GM03348 (cell line): ENCODE measurements around the gene TXNDC17.
"Not testable (repeated sequence)": the region's sequence is repeated elsewhere in the genome, so short reads cannot be mapped to it uniquely, and the experiment has no call there.

Experiments
- DNase-seq: peaks from one replicate; pipeline ENCODE4 v3.0.0; 2012; ENCODE audit warnings: low spot score

The TXNDC17 gene

DNA sequence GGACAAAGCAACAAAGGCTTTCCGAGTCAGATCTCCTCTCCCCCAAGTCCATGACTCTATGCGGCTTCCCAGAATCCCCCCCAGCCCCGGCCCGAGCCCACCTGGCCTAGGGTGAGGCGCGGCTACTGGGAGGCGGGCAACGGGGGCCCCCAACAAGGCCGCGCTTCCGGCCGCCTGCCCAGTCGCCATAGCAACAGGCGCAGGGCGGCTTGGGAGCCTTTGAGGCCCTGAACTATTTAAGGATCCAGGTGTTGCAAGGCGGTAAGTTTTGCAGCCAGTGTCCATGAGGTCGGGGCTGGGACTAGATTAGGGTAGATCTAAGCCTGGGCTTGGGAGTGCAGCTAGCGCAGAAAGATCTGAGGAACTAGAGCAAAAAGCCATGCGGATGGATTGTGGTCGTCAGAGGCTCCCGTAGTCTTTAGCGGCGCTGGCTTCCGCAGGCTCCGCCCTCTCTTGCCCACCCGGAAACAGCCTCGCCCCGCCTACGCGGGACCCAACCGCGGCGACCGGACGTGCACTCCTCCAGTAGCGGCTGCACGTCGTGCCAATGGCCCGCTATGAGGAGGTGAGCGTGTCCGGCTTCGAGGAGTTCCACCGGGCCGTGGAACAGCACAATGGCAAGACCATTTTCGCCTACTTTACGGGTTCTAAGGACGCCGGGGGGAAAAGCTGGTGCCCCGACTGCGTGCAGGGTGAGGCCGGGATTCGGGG lies at the start of gene TXNDC17, which contains the start of gene KIAA0753:
Gene TXNDC17 (plus strand): TSS at position 525 of the 711 bp plus-strand sequence. CDS start 23 bp downstream, at position 548.
Gene KIAA0753 (minus strand): TSS at position 176 of the 711 bp plus-strand sequence. CDS start 5,608 bp downstream, outside the sequence.
- DNase-seq, result peak; percentile 95

DNA sequence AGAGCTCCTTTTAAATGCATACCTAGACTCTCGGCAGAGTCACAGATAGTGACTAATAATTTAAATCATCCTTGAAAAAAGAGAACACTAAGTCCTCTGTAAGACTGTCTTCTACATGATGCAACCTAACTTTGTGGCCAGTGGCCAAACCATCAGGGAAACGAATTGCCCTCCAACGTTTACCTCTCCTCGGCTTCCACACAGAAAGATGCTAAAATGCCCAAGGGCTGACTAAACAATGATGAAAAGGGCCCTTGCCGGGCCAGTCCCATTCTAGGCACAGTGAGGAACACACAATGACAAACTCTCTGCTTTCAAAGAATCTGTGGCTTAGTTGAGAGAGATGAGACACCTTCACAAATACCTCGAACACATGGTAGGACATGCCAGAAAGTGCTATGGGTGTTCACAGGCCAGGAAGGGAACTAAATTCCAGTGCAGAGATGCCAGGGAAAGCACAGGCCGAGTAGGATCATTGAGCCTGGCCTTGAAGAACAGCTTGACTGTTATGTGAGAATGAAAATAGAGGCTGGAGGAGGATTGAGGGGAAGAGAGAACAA lies 49.2 kb upstream of the TXNDC17 start:
- peak; percentile 65 for DNase-seq

DNA sequence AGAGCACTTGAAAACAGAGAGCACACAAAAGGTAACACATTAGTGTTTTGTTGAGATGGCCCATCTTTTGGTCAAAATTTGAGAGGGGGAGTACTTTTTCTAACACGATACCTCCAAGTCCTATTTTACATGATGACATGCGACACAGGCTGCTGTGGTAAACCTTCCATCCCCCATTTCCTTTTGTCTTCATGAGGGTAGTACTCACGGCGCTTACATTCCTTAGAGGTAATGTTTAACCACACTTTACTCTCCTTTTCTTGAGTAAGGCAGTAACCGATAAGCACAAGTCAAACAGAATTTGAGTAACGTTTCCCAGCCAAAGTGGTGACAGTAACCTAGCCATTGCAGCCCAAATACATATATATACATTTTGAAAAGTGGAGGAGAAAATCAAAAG lies 48.7 kb upstream of the TXNDC17 start:
- no peak for DNase-seq

DNA sequence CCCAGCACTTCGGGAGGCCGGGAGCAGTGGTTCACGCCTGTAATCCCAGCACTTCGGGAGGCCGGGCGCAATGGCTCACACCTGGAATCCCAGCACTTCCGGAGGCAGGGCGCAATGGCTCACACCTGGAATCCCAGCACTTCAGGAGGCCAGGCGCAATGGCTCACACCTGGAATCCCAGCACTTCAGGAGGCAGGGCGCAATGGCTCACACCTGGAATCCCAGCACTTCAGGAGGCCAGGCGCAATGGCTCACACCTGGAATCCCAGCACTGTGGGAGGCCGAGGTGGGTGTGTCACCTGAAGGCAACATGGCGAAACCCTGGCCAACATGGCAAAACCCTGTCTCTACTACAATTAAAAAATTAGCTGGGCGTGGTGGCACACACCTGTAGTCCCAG lies 47.5 kb upstream of the TXNDC17 start:
- DNase-seq, result not testable (repeated sequence)

DNA sequence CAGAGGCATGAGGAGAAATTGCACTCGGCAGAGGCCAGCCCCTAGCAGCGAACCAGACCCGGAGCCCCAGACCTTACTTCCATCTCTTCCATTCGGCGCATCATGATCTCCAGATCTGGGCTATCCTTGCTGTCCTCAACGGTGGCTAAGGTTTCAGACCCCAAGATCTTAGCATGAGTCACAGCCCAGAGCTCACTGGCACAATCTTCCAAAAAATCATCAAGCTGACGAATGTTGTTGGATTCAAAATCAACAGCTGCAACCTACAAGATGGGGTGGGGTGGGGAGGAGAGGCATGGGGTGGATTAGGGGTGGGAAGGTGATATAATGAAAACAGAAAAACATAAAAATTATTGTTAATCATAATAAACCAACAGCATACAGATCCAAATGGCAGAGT lies 44.8 kb upstream of the TXNDC17 start:
- no peak for DNase-seq

DNA sequence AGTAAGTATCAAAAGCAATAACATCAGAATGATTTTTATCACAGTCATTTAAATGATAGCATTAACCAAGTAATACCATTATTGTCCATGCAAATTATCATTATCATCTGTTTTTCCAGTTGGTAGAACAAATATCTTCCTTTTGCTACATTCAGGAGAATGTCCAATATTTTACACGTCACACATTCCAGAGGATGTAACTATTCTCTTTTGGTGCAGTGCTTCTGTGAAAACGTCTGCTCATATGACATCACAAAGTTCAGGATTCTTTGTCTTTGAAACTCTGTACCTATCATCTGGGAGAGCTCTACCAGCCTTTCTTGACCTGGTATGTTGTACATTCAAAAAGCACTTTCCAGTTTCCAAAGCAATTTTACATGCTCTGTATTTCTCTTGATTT lies 44.3 kb upstream of the TXNDC17 start:
- DNase-seq, result no peak

DNA sequence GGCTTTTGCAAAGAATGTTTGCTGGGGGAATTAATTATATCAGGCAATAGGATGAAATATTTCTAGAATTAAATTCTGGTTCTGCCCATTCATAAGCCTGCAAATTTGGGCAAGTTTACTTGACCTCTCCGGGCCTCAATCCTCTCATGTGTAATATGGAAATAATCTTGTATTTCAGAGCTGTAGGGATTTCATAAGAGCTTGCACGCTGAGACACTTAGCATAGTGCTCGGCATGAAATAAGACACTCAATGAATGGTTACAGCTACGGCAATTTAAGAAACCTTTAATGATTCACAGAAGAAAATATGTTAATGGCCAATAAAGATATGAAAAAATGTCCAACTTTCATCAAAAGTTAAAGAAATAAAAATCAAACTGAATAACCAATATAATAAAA lies 43.9 kb upstream of the TXNDC17 start:
- DNase-seq, result no peak

DNA sequence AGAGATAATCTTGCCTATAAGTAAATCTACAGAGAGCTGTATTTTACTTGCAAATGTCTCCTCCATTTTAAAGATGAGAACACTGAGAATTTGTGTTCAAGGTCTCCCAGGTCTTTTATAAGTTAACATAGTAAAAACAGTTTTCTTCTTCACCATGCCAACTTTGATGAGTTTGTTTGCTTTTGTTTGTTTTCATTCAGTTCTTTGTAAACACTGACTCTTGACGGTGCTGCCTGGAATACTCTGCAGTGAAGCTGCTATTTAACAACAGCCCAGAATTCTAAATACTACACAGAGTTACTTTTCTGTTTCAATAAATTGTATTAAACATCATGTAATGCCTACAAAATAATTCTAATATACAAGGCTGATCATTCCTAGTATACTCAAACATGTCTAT lies 43.1 kb upstream of the TXNDC17 start:
- no peak for DNase-seq

DNA sequence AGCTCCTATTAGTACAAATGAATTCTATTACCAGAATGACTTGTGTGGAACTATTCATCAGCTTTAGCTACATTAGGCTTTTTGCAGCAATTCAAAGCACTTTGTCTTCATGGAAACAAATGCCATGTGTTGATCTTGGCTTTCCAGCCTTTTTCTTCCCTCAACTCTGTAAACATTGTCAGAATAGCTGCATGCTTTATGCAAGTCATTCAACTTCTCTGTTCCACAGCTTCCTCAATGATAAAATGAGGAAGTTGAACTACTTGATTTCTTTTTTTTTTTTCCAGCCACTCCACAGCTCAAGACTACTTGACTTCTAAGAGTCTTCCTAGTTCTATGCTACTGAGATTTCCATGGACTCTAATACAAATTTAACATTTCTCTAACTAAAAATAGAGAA lies 41.5 kb upstream of the TXNDC17 start:
- no peak for DNase-seq

DNA sequence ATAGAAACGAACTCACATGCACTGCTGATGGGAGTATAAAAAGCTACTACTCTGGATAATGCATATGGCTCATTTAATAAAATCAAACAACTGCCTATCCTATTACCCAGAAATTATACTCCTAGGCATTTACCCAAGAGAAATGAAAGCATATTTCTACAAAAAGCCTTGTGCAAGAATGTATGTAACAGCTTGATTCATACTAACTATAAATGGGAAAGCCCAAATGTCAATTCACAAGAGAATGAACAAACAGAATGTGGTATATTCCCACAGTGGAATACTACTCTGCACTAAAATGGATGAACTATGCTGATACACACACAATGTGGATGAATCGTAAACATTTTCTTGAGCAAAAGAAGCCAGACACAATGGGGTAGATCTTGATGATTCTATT lies 38.7 kb upstream of the TXNDC17 start:
- no peak for DNase-seq

DNA sequence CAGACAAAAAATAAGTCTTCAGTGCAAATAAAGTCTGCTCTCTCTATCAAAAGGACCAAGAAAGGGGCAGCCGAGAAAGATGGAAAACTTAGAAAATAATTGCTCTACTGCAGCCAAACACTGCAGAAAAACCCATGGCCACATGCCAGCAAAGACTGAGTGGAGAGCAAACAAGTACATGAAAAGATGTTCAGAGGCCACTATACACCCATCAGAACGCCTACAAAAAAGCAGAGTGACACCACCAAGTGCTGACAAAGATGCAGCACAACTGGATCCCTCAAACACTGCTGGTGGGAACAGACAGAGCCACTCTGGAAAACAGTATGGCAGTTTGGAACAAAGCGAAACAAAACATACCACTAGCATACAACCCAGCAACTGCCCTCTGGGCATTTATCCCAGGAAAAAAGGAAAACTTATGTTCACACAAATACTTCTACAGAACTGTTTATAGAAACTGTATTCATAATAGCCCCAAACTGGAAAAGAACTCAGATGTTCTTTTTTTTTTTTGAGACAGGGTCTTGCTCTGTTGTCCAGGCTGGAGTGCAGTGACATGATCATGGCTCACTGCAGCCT lies 37.0 kb upstream of the TXNDC17 start:
- DNase-seq, result no peak

DNA sequence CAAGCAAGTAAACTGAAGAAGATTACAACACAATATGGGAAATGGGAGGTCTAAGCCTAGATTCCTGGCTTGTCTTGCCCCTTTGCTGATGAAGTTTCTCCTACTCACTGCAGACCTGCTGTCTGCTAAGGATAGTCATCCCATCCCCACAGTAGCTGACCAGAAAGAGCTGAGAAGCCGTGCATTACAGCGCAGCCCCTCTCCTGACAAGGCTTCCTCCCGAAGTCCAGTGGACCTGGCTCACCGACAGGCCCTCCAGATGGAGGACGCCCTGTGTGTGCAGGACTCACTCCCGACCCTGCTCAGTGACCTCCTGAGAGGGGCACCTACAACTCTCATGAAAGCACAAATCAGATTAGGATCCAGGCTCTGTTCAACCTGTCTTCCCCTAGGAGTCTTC lies 35.7 kb upstream of the TXNDC17 start:
- DNase-seq, result no peak

DNA sequence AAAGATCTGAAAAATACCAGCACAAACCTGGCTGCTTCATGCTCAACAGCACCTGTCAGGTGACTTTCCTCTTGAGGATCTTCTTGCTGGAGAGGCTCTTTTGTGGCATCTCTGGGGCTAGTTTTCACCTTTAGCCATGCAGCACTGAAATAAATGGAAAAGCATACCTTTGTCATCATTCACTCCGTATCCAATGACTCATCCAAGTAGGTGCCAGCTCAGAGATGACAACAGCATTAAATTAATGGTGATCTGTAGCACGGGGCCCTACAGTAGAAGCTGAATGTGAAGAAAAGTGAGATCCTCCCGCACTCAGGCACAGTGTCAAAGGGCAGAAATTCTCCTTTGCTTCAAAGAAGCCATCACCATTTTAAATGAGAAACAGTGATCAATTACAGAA lies 32.5 kb upstream of the TXNDC17 start:
- no peak for DNase-seq

DNA sequence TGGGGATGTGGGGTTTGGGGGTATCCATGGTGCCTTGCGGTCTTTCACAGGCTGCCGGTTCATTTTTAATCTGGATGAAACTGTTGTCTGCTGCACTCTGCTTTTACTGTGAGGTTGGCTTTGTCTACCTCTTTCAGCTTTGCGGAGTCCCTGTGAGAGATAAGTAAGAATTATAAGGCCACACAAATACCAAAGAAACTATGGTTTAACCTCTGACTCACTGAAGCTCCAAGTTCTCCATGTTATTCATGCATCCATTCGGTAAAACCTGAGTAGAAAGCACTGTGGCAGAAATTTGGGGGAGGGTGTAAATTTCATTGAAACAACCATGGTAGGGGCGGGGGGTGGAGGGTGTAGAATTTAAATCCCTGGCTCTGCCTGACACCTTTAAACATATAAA lies 30.8 kb upstream of the TXNDC17 start:
- DNase-seq, result no peak

DNA sequence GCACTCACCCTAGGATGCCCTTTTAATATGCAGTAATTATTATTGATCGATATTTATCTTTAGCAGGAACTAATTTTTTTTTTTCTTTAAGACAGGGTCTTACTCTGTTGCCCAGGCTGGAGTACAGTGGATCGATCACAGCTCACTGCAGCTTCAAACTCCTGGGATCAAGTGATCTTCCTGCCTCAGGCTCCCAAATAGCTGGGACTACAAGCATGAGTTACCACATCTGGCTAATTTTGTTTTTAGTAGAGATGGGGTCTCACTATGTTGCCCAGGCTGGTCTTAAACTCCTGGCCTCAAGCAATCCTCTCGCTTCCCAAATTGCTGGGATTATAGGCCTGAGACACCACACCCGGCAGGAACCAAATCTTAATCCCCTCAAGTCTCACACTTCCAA lies 29.6 kb upstream of the TXNDC17 start:
- no peak for DNase-seq

DNA sequence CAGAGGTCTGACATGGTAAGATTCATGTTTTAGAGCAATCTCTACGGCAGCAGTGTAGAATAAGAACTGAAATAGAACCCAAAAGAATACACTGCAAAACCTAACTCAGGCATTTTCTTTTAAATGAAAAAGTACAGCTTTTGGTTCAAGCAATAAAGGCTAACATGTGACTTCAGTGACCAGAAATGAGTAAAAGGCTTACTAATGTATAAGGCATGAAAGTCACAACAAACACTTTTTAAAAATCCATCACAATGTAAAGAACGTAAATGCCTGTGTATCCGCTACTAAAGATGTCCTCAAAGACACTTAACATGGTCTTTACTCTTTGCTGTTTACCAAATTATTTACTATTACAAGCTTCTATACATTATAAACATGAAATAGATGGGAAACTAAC lies 16.9 kb upstream of the TXNDC17 start:
- DNase-seq, result no peak

DNA sequence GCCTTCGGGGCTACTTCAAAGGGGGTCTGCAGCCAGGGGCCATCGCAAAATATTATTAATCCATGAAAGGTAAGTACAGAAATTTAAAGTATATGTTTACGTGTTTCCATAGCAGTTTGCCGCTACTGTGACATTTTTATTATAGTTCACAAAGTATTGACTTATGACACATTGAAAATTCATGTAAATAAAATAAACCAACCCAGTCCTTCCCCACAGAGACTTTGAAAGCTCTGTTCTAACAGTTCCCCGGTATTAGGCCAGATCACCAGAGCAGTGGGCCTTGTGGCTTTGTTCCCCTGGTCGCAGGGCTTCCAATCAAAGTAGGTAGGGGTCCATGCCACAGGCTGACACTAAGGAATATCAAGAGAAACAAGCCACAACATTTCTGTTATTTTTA lies 14.2 kb upstream of the TXNDC17 start:
- no peak for DNase-seq

DNA sequence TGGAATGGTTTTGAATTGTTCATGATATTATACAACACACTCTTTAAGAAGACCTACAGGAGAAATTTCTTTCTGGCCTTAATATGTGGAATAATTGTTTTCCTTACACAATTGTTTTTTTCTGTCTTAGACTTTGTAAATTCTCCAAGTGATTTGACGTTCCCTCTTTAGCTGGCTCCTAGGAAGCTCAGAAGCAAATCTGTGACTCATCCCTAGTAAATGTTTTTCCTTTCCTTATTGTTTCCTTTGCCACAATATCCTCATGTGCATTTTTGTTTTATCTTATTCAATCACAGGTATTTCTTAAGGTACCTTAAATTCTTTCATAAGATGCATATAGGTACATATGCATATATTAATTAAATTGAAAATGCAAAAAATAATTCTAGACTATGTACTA lies 13.8 kb upstream of the TXNDC17 start:
- DNase-seq, result peak; percentile 30

DNA sequence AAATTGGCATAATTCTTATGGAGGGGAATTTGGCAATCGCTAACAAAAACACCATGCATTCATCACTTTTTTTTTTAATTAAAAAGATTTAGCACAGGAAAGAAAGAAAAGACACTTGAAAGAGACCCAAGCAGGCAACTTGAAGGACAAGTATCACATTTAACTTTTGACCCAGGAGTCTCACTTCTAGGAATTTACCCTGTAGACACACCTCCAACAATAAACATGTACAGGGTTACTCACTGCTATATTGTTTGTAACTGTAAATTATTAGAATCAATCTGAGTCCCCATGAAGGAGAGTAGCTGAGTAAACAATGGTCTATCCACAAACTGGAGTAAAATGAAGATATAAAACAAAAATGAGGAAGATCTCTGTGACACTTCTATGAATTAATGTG lies 10.5 kb upstream of the TXNDC17 start:
- DNase-seq, result no peak

DNA sequence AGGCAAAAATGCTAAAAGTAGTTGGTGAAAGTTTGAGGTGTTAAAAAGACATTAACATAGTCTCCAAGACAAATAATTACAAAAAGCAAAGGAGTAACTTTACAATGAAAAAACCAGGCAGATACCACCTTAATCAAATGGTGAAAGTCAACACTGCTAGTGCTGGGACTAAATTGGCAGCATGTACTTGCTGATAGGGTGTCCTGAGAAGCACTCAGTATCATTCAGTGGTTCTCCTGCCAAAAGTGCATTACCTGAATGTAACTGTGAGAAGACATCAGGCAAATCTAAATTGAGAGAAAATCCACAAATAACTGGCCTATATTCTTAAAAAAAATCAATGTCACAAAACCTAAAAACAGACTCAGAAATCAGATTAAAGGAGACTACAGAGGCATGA lies 8.3 kb upstream of the TXNDC17 start:
- DNase-seq, result no peak

DNA sequence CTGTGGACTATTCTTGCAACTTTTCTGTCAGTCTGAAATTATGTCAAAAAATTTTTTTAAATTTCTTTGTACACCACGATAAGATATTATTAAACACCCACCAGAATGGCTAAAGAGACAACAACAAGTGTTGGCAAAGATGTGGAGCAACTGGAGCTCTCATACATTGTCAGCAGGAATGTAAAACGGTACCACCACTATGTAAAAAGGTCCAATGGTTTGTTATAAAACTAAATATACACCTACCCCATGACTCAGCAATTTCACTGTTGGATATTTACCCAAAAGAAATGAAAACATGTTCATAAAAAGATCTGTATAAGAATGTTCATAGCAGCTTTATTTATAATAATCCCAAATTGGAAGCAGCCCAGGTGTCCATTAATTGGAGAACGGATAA lies 7.6 kb upstream of the TXNDC17 start:
- no peak for DNase-seq

DNA sequence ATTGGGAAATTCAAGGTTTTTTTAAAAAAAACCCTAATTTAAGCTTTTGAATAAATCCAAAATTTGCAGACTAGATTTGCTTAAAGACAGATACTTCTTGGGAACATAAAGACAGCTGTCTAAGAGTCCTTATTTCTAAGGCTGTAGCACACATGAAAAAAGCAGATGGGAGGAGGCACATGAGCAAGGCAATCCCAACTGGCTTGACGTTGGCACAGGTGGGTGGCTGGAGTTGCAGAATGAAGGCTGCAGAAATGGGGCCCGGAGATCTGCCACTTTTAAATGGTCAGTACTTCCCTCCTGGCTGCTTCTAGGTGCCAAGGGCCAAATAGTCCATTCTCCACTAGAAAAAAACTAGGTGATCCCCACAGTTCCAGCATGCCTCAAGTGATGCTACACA lies 4.8 kb upstream of the TXNDC17 start:
- DNase-seq, result no peak

DNA sequence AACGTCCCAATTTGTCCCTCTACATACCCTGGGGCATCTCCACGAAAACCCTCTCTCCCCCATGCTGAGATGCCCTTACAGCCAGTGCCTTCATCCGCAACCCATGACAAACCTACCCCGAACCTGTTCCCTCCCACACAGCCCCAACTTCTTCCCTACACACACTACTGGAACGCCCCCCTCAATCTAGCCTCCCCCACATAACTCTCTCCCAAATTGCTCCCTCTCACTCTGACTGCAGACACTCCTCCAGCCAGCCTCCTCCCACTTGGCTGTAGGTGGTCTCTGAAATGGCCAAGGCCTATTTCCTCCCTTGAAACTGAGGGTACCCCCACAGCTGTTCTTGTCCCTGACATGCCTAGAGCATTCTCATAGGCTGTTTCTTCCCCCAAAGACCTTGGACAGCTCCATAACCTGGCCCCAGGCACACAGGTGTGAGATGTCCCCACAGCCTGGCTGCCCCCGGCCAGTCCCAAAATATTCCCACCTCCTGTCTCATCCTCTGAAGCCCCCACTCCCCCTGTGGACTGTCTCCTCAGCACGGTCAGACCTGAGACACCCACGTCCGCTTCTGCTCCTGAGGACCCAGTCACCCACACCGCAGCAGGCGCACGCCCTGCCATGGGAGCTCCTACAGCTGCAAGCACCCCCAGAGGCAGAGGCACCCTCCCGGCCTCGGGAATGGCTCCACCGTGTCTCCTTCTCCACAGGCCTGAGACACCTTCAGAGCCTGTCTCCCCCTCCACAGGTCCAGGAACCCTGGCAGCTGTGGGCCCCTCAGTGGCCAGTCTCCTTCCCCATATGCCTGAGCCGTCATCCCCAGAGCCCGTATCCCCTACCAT lies 4.0 kb upstream of the TXNDC17 start:
- DNase-seq, result no peak
